Common myeloid progenitor, CD34-positive (primary cell): ENCODE results near the gene STARD13.

Experiments used
- CTCF ChIA-PET: fragments of 350-600 bp; sonication (Branson Sonifier 250); formaldehyde crosslinking; loops from one replicate; lab custom pipeline; 2021; ENCODE audit warnings: antibody characterized with exemption; lab: Charles Lee
- POLR2A ChIA-PET: fragments of 350-600 bp; sonication (Branson Sonifier 250); formaldehyde crosslinking; loops from one replicate; lab custom pipeline; 2021; ENCODE audit warnings: antibody characterized with exemption; lab: Charles Lee
- DNase-seq, 3 donors: peaks; one replicate each; pipeline versions ENCODE4 v3.0.0 to v3.0.0-alpha.2; 2013
- H3K27ac ChIP-seq, 2 experiments: 1 replicate in 1 of 2; 2 replicates in 1 of 2; pipeline ENCODE4 v1.7.0; 2013; ENCODE audit warnings: inconsistent platforms in 2 of 2, low read length in 2 of 2, mild to moderate bottlenecking in 2 of 2, low read depth in 1 of 2, moderate library complexity in 1 of 2; ENCODE audit not compliant: severe bottlenecking in 2 of 2, insufficient read depth in 1 of 2, poor library complexity in 1 of 2
- H3K27me3 ChIP-seq, 5 experiments: replicated peaks in 2 of 5; 1 replicate in 3 of 5; 2 replicates in 2 of 5; pipeline versions ENCODE4 v1.6.1 to v1.7.0; 2013; ENCODE audit warnings: low read length in 4 of 5, mild to moderate bottlenecking in 2 of 5, moderate library complexity in 2 of 5, inconsistent platforms in 1 of 5; ENCODE audit not compliant: insufficient read depth in 5 of 5, control insufficient read depth in 4 of 5
- H3K36me3 ChIP-seq, 4 experiments: 1 replicate in 2 of 4; 2 replicates in 2 of 4; pipeline versions ENCODE4 v1.6.1 to v1.7.0; 2013; ENCODE audit warnings: low read length in 3 of 4, control low read depth in 1 of 4, mild to moderate bottlenecking in 1 of 4; ENCODE audit not compliant: control insufficient read depth in 4 of 4, insufficient read depth in 4 of 4
- H3K4me1 ChIP-seq, 4 experiments: 1 replicate in 3 of 4; 2 replicates in 1 of 4; pipeline versions ENCODE4 v1.6.1 to v1.7.1; 2013; ENCODE audit warnings: low read length in 3 of 4, mild to moderate bottlenecking in 3 of 4, control low read depth in 1 of 4, inconsistent platforms in 1 of 4, moderate library complexity in 1 of 4; ENCODE audit not compliant: control insufficient read depth in 4 of 4, insufficient read depth in 4 of 4; ENCODE audit errors: control extremely low read depth in 1 of 4
- H3K4me3 ChIP-seq, 7 experiments: 1 replicate in 4 of 7; 2 replicates in 3 of 7; pipeline versions ENCODE4 v1.5.1 to v1.7.0; 2013; ENCODE audit warnings: mild to moderate bottlenecking in 7 of 7, low read length in 6 of 7, moderate library complexity in 6 of 7, inconsistent platforms in 2 of 7, low read depth in 2 of 7, control low read depth in 1 of 7; ENCODE audit not compliant: insufficient read depth in 4 of 7, control insufficient read depth in 1 of 7; ENCODE audit errors: extremely low read depth in 1 of 7
- H3K9me3 ChIP-seq, 5 experiments: 1 replicate in 4 of 5; 2 replicates in 1 of 5; pipeline versions ENCODE4 v1.6.1 to v1.7.1; 2013; ENCODE audit warnings: low read length in 4 of 5, mild to moderate bottlenecking in 2 of 5, inconsistent platforms in 1 of 5, low read depth in 1 of 5, moderate library complexity in 1 of 5; ENCODE audit not compliant: control insufficient read depth in 4 of 5, insufficient read depth in 2 of 5; ENCODE audit errors: control extremely low read depth in 1 of 5
- WGBS: methylation state at CpG from one replicate; pipeline ENCODE4 v1.1.5; 2013; ENCODE audit not compliant: insufficient coverage; 5-methylcytosine and 5-hydroxymethylcytosine counted together

Gene STARD13

GRCh38 chr13:33289966-33290365 is 4.4 kb upstream of the STARD13 start:
- Histone ChIP-seq H3K9me3 (no peaks in the 10 kb centered on the region), H3K4me1 (peaks cover 10 to 13% (median 13%) of the 10 kb centered on the region in 4 experiments)
- POLR2A ChIA-PET, result no interaction called here

GRCh38 chr13:33287142-33287882 is 1.8 kb upstream of the STARD13 start:
- H3K9me3 ChIP-seq, result no peaks in the 10 kb centered on the region
- CTCF ChIA-PET, result no interaction called here
- H3K27ac ChIP-seq, result no peak overlapping the region
- H3K4me3 ChIP-seq, result no peak overlapping the region
- peaks cover 11 to 23% (median 21%) of the 10 kb centered on the region in 4 experiments for H3K4me1 ChIP-seq
- H3K27me3 ChIP-seq, result no peaks in the 10 kb centered on the region
- 93% methylated on average over 13 of the region's 15 CpGs for WGBS
- no peak for DNase-seq
- H3K36me3 ChIP-seq, result no peaks in the 10 kb centered on the region
- POLR2A ChIA-PET, result no interaction called here

More at GRCh38 chr13:33289966-33290365, 4.4 kb upstream of the STARD13 start:
- 100% methylated on average over 1 of the region's 3 CpGs for WGBS
- no peaks in the 10 kb centered on the region for H3K36me3 ChIP-seq
- no peak overlapping the region for H3K27ac ChIP-seq
- H3K27me3 ChIP-seq, result no peaks in the 10 kb centered on the region
- CTCF ChIA-PET, result no interaction called here
- DNase-seq, result no peak
- H3K4me3 ChIP-seq, result no peak overlapping the region

- Histone ChIP-seq H3K36me3 (no peaks in the 10 kb centered on the region), H3K9me3 (no peaks in the 10 kb centered on the region), H3K4me3 (peak overlapping the region in 6 of 7 experiments; percentile 44 to 89 (median 73)), H3K27me3 (no peaks in the 10 kb centered on the region), H3K4me1 (peaks cover 11 to 23% (median 21%) of the 10 kb centered on the region in 4 experiments), H3K27ac (peak overlapping the region in 1 of 2 experiments; percentile 52)
- ChIA-PET POLR2A (no interaction called here), CTCF (no interaction called here)
- WGBS, result 38% methylated on average over 2 of the region's 5 CpGs
- DNase-seq, result peak in 2 of 3 donors; percentile 19 to 40
These were observed 573 bp upstream of the STARD13 start for GRCh38 chr13:33286128-33286527.

GRCh38 chr13:33284916-33285315 is 639 bp downstream of the STARD13 start:
- no peaks in the 10 kb centered on the region for H3K36me3 ChIP-seq
- no peaks in the 10 kb centered on the region for H3K27me3 ChIP-seq
- H3K27ac ChIP-seq, result no peak overlapping the region
- H3K9me3 ChIP-seq, result no peaks in the 10 kb centered on the region
- H3K4me1 ChIP-seq, result peaks cover 11 to 25% (median 22%) of the 10 kb centered on the region in 4 experiments
- peak in 2 of 3 donors; percentile 12 to 32 for DNase-seq
- WGBS, result 9% methylated on average over 5 of the region's 6 CpGs
- POLR2A ChIA-PET, result no interaction called here
- CTCF ChIA-PET, result no interaction called here
- peak overlapping the region in 6 of 7 experiments; percentile 44 to 89 (median 73) for H3K4me3 ChIP-seq

- Histone ChIP-seq H3K36me3 (no peaks in the 10 kb centered on the region), H3K27ac (no peak overlapping the region), H3K4me3 (no peak overlapping the region), H3K9me3 (no peaks in the 10 kb centered on the region), H3K27me3 (no peaks in the 10 kb centered on the region), H3K4me1 (peaks cover 11 to 31% (median 22%) of the 10 kb centered on the region in 4 experiments)
- ChIA-PET CTCF (no interaction called here), POLR2A (no interaction called here)
- no CpG with 5 or more reads among the region's 1 CpG for WGBS
- DNase-seq, result peak in 2 of 3 donors; percentile 52 to 69
These were observed 1.5 kb downstream of the STARD13 start for GRCh38 chr13:33284031-33284430.

GRCh38 chr13:33283195-33283911 is 2.2 kb downstream of the STARD13 start:
- H3K9me3 ChIP-seq, result no peaks in the 10 kb centered on the region
- H3K36me3 ChIP-seq, result no peaks in the 10 kb centered on the region
- ChIA-PET CTCF (no interaction called here), POLR2A (no interaction called here)
- H3K4me3 ChIP-seq, result no peak overlapping the region
- no peak overlapping the region for H3K27ac ChIP-seq
- no peaks in the 10 kb centered on the region for H3K27me3 ChIP-seq
- no peak for DNase-seq
- peaks cover 11 to 31% (median 22%) of the 10 kb centered on the region in 4 experiments for H3K4me1 ChIP-seq
- no CpG with 5 or more reads among the region's 1 CpG for WGBS
